SU-DHL-6 (cell line): Measurements from ENCODE around the gene DIP2C.

Source experiments
- CTCF ChIP-seq: fragments of 200-600 bp; sonication (generic); IDR thresholded peaks from one replicate; pipeline ENCODE4 v1.5.1; 2017; ENCODE audit warnings: antibody characterized with exemption, mild to moderate bottlenecking, low read length, moderate library complexity; ENCODE audit not compliant: insufficient read depth, poor library complexity, severe bottlenecking
- EZH2phosphoT487 ChIP-seq: fragments of 200-600 bp; sonication (generic), shearing (Covaris generic); conservative IDR thresholded peaks from 2 replicates; pipeline ENCODE4 v1.6.1; 2018; ENCODE audit warnings: mild to moderate bottlenecking, antibody characterized with exemption, low read length, moderate library complexity, mixed read lengths

- no peak for TF ChIP-seq CTCF
- TF ChIP-seq EZH2phosphoT487 = no peak
Measured at GRCh38 chr10:366186-366585, 323.3 kb downstream of the DIP2C start.
